ENCODE measurements around the gene ILK.

GRCh38 chr11:6615046-6615445 lies 11.5 kb downstream of the ILK start:
- TF ChIP-seq CTCF (IDR thresholded peaks at IDR 0.05; ENCODE audit: low read depth, low read length) (no peak), EZH2phosphoT487 (IDR thresholded peaks at IDR 0.05; ENCODE audit: low read depth) (no peak)
